ENCODE measurements around the gene ATP8B1.

- TF ChIP-seq POLR2A (IDR thresholded peaks at IDR 0.05), result no peak
- TF ChIP-seq CTCF (IDR thresholded peaks at IDR 0.05), result no peak
Observed at GRCh38 chr18:57839942-57840381, 36.8 kb upstream of the ATP8B1 start.

Data from body of pancreas (tissue), 4 donors.